ENCODE results near the gene PCSK9. TPM values are rescaled to one million over a fixed set of nuclear protein-coding genes. Genes with fewer than 3 reads are reported as not detected.

Gene PCSK9
- total RNA-seq, 1 experiment from 2014 or later, result not detected

GRCh38 chr1:55037733-55038551, 1.4 kb upstream of the PCSK9 start:
- Histone ChIP-seq H3K9me3 (no peaks in the 10 kb centered on the region), H3K36me3 (no peaks in the 10 kb centered on the region), H3K4me3 (no peak overlapping the region), H3K27me3 (no peaks in the 10 kb centered on the region)
- no peak for DNase-seq

- Histone ChIP-seq H3K9me3 (no peaks in the 10 kb centered on the region), H3K4me3 (no peak overlapping the region), H3K27me3 (no peaks in the 10 kb centered on the region), H3K36me3 (no peaks in the 10 kb centered on the region)
- no peak for DNase-seq
These were observed 853 bp upstream of the PCSK9 start for GRCh38 chr1:55038552-55038838.

- no peaks in the 10 kb centered on the region for H3K27me3 ChIP-seq
- no peak for DNase-seq
- no peaks in the 10 kb centered on the region for H3K9me3 ChIP-seq
- H3K36me3 ChIP-seq, result no peaks in the 10 kb centered on the region
- H3K4me3 ChIP-seq, result no peak overlapping the region
These were observed 390 bp upstream of the PCSK9 start for GRCh38 chr1:55038974-55039341.

GRCh38 chr1:55040083-55040932, 960 bp downstream of the PCSK9 start:
- Histone ChIP-seq H3K36me3 (no peaks in the 10 kb centered on the region), H3K4me3 (no peak overlapping the region), H3K9me3 (no peaks in the 10 kb centered on the region), H3K27me3 (no peaks in the 10 kb centered on the region)
- no peak for DNase-seq

GRCh38 chr1:55040933-55041494, 1.7 kb downstream of the PCSK9 start:
- no peaks in the 10 kb centered on the region for H3K27me3 ChIP-seq
- H3K36me3 ChIP-seq, result no peaks in the 10 kb centered on the region
- H3K4me3 ChIP-seq, result no peak overlapping the region
- H3K9me3 ChIP-seq, result no peaks in the 10 kb centered on the region
- no peak for DNase-seq

- no peaks in the 10 kb centered on the region for H3K9me3 ChIP-seq
- H3K4me3 ChIP-seq, result no peak overlapping the region
- DNase-seq, result no peak
- no peaks in the 10 kb centered on the region for H3K27me3 ChIP-seq
- H3K36me3 ChIP-seq, result no peaks in the 10 kb centered on the region
These were observed 2.3 kb downstream of the PCSK9 start for GRCh38 chr1:55041613-55042012.

GRCh38 chr1:55043011-55043410, 3.7 kb downstream of the PCSK9 start:
- no peak for DNase-seq
- no peaks in the 10 kb centered on the region for H3K27me3 ChIP-seq
- no peaks in the 10 kb centered on the region for H3K9me3 ChIP-seq
- no peak overlapping the region for H3K4me3 ChIP-seq
- H3K36me3 ChIP-seq, result no peaks in the 10 kb centered on the region

- H3K4me3 ChIP-seq, result no peak overlapping the region
- DNase-seq, result no peak
- H3K36me3 ChIP-seq, result no peaks in the 10 kb centered on the region
- no peaks in the 10 kb centered on the region for H3K9me3 ChIP-seq
- H3K27me3 ChIP-seq, result no peaks in the 10 kb centered on the region
These were observed 4.4 kb downstream of the PCSK9 start for GRCh38 chr1:55043726-55044125.

GRCh38 chr1:55044617-55045397, 5.5 kb downstream of the PCSK9 start:
- Histone ChIP-seq H3K36me3 (no peaks in the 10 kb centered on the region), H3K27me3 (no peaks in the 10 kb centered on the region), H3K4me3 (no peak overlapping the region), H3K9me3 (no peaks in the 10 kb centered on the region)
- DNase-seq, result no peak

- no peak for DNase-seq
- Histone ChIP-seq H3K36me3 (no peaks in the 10 kb centered on the region), H3K27me3 (no peaks in the 10 kb centered on the region), H3K9me3 (no peaks in the 10 kb centered on the region), H3K4me3 (no peak overlapping the region)
These were observed 6.1 kb downstream of the PCSK9 start for GRCh38 chr1:55045430-55045829.

GRCh38 chr1:55046871-55047270, 7.5 kb downstream of the PCSK9 start:
- Histone ChIP-seq H3K4me3 (no peak overlapping the region), H3K36me3 (no peaks in the 10 kb centered on the region), H3K9me3 (no peaks in the 10 kb centered on the region), H3K27me3 (no peaks in the 10 kb centered on the region)
- no peak for DNase-seq

GRCh38 chr1:55047611-55048010, 8.3 kb downstream of the PCSK9 start:
- Histone ChIP-seq H3K4me3 (no peak overlapping the region), H3K27me3 (no peaks in the 10 kb centered on the region), H3K36me3 (no peaks in the 10 kb centered on the region), H3K9me3 (no peaks in the 10 kb centered on the region)
- DNase-seq, result no peak

- Histone ChIP-seq H3K9me3 (no peaks in the 10 kb centered on the region), H3K36me3 (no peaks in the 10 kb centered on the region), H3K27me3 (no peaks in the 10 kb centered on the region), H3K4me3 (no peak overlapping the region)
- DNase-seq, result no peak
These were observed 9.3 kb downstream of the PCSK9 start for GRCh38 chr1:55048453-55049270.

GRCh38 chr1:55049271-55049913, 10.0 kb downstream of the PCSK9 start:
- no peaks in the 10 kb centered on the region for H3K27me3 ChIP-seq
- no peak overlapping the region for H3K4me3 ChIP-seq
- no peak for DNase-seq
- no peaks in the 10 kb centered on the region for H3K9me3 ChIP-seq
- H3K36me3 ChIP-seq, result no peaks in the 10 kb centered on the region

- DNase-seq, result no peak
- H3K9me3 ChIP-seq, result no peaks in the 10 kb centered on the region
- no peak overlapping the region for H3K4me3 ChIP-seq
- no peaks in the 10 kb centered on the region for H3K27me3 ChIP-seq
- no peaks in the 10 kb centered on the region for H3K36me3 ChIP-seq
These were observed 10.5 kb downstream of the PCSK9 start for GRCh38 chr1:55049914-55050278.

GRCh38 chr1:55050283-55050682, 10.9 kb downstream of the PCSK9 start:
- no peak overlapping the region for H3K4me3 ChIP-seq
- H3K27me3 ChIP-seq, result no peaks in the 10 kb centered on the region
- H3K9me3 ChIP-seq, result no peaks in the 10 kb centered on the region
- no peaks in the 10 kb centered on the region for H3K36me3 ChIP-seq
- peak; percentile 58 for DNase-seq
